GM12864 (cell line): Measurements from ENCODE around the gene GFAP.

ENCODE experiments used
- DNase-seq: peaks from one replicate; pipeline ENCODE4 v3.0.0-alpha.2; 2011; ENCODE audit warnings: low read depth
- H3K4me3 ChIP-seq: 2 replicates; pipeline ENCODE4 v1.5.1; 2011; ENCODE audit warnings: mild to moderate bottlenecking, low read depth, low read length, control low read depth
- TF ChIP-seq, protein P1 (sequence below): IDR thresholded peaks from 2 replicates; pipeline ENCODE4 v1.5.1; 2011; ENCODE audit warnings: low read depth, mild to moderate bottlenecking, moderate library complexity, low read length, control low read depth, inconsistent platforms; ENCODE audit errors: missing control alignments

Gene GFAP

DNA sequence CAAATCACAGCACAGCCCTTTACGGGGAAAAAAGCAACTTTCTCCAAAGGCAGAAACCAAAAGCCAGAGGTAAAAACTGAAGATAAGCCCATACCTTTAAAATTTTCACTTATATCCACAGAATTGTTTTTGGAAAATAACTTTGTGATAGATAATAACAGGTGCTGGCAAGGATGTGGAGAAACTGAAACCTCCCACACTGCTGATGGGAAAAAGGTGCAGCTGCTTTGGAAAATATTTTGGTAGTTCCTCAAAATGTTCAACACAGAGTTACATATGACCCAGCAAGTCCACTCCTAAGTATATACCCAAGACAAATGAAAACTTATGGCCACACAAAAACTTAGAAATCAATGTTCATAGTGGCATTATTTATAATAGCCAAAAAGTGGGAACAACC is 28.3 kb downstream of the GFAP start:
- DNase-seq = no peak
- no peak overlapping the region for H3K4me3 ChIP-seq
- TF ChIP-seq, protein P1, sequence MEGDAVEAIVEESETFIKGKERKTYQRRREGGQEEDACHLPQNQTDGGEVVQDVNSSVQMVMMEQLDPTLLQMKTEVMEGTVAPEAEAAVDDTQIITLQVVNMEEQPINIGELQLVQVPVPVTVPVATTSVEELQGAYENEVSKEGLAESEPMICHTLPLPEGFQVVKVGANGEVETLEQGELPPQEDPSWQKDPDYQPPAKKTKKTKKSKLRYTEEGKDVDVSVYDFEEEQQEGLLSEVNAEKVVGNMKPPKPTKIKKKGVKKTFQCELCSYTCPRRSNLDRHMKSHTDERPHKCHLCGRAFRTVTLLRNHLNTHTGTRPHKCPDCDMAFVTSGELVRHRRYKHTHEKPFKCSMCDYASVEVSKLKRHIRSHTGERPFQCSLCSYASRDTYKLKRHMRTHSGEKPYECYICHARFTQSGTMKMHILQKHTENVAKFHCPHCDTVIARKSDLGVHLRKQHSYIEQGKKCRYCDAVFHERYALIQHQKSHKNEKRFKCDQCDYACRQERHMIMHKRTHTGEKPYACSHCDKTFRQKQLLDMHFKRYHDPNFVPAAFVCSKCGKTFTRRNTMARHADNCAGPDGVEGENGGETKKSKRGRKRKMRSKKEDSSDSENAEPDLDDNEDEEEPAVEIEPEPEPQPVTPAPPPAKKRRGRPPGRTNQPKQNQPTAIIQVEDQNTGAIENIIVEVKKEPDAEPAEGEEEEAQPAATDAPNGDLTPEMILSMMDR = no peak

DNA sequence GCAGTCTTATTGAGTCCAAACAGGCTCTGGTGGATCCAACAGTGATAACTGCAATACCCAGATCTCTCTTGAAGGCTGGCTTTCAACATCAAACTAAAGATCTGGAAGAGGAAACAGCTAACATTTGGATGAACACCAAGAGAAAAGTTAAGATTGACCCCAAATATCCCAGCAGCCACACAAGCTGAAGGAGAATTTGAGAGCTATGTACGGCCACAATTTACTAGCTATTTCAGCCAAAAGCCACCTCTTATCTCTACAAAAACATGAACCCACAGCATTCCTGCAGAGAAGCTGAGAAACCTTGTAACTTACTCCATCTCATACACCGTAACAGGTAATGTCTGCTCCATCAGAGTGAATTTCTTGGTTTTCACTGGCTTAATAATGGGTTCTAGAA is 30.4 kb downstream of the GFAP start:
- DNase-seq = no peak
- TF ChIP-seq, protein P1 = no peak

DNA sequence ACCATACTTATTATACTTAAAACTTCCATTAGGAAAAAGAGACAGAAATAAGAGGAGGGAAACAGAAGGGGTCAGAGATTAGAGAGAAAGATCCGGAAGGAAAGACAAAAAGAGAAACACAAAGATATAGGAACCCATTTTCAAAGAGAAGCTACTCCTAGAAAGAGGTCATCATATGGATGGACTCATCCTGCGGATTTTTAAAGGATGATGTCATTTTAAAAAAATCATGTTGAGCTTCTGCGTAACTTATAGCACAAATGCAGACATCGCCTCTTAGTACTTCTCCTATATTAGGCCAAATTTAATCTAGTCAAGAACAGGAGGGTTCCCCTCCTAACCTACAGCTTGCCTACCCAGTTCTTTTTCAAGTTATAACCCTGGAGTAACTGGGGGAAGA is 34.2 kb downstream of the GFAP start:
- TF ChIP-seq, protein P1 = no peak
- no peak for DNase-seq
- no peak overlapping the region for H3K4me3 ChIP-seq

More for the DNA sequence above, 30.4 kb downstream of the GFAP start:
- H3K4me3 ChIP-seq = no peak overlapping the region

DNA sequence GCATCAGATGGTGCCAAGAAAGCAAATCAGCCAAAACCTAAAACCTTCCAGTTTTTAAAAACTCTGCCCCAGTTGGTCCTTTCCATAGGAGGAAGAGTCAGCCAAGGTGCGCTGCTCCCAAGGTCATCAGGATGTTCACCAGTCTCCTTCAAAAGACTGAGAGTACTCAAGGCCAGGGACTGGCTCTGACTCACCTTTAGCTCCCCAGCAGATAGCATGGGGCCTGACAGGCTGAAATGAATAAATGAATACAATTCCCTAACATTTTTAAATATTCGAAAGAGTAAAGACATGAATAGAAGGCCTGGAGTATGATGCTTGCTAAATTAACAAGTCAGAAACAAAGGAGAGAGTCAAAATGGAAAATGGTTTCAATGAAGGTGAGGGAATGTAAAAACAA is 35.2 kb downstream of the GFAP start:
- no peak overlapping the region for H3K4me3 ChIP-seq
- no peak for DNase-seq
- TF ChIP-seq, protein P1 = no peak

DNA sequence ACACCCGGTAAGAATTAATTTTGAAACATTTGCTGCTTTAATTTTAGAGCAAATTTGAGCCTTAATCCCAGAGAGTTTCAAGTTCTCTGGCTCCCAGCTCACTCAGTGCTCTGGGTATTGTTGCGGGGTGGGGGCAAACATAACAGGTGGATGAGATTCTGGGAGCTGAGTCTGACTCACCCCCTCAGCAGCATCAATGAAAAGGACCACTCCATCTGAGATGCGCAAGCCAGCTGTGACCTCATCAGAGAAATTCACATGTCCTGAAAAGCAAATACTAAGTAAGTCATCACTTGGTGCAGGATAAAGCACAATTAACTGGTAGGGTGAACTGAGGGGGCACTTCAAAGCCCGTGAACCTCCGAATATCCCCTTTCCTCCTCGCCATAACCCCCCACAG is 35.9 kb downstream of the GFAP start:
- TF ChIP-seq, protein P1 = no peak
- no peak for DNase-seq
- H3K4me3 ChIP-seq = no peak overlapping the region

DNA sequence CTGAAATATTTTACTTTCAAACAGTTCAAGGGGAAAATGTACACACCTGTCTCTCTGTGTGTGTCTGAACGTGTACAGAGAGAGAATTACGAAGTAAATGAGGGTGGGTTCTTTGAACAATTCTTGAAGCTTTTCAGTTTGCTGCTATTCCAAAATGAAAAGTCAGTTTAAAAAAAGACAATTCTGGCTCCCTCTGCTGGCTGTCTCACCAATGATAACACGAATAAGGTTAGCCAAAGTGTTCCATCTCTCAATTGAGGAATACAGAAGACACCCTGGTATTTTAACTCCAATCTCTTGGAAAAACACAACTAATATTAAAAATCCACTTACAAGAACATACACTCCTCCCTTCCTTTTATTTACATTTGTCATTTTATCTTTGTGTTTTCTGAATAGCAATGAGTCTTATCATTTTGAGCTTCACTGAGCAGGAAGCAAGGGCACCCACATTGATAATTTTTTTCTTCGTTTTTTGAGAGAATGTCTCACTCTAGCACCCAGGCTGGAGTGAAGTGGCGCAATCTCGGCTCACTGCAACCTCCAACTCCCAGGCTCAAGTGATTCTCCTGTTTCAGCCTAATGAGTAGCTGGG is 36.6 kb downstream of the GFAP start:
- TF ChIP-seq, protein P1 = peak; percentile 49
- no peak overlapping the region for H3K4me3 ChIP-seq
- no peak for DNase-seq

DNA sequence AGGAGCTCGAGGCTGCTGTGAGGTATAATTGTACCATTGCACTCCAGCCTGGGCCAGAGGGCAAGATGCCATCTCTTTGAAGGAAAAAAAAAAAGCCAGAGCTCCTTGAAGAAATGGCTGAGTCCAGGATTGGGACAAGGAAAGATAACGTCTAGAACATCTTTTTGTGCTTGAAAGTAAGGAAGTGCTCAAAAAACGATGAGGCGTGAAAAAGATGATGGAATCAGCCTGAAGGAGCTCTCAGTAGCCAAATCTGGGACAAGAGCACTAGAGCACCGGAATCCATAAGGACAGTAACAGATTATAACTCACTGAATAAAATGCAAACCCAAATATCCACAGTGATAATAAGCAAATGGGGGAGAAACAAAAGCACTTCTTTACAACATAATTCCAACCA is 38.2 kb downstream of the GFAP start:
- no peak for DNase-seq
- TF ChIP-seq, protein P1 = no peak

More for the DNA sequence above, 38.2 kb downstream of the GFAP start:
- no peak overlapping the region for H3K4me3 ChIP-seq
